ENCODE results near the gene TMEM132A.

Gene TMEM132A

GRCh38 chr11:60924110-60924905 is at the start of gene TMEM132A:
TSS of gene TMEM132A (plus strand) at chr11:60924460. CDS start at chr11:60924634, 174 bp downstream.
- no peak for DNase-seq (ENCODE audit: low read depth in 2 of 2)

GRCh38 chr11:60875366-60876167 is 48.7 kb upstream of the TMEM132A start:
- DNase-seq (ENCODE audit: low read depth in 2 of 2): no peak

- no peak for DNase-seq (ENCODE audit: low read depth in 2 of 2)
Observed at GRCh38 chr11:60876168-60876485, 48.1 kb upstream of the TMEM132A start.

- no peak for DNase-seq (ENCODE audit: low read depth in 2 of 2)
Observed at GRCh38 chr11:60878245-60879101, 45.8 kb upstream of the TMEM132A start.

GRCh38 chr11:60879104-60879503 is 45.2 kb upstream of the TMEM132A start:
- DNase-seq (ENCODE audit: low read depth in 2 of 2): no peak

GRCh38 chr11:60879971-60880588 is 44.2 kb upstream of the TMEM132A start:
- DNase-seq (ENCODE audit: low read depth in 2 of 2): no peak

GRCh38 chr11:60880643-60881282 is 43.5 kb upstream of the TMEM132A start:
- DNase-seq (ENCODE audit: low read depth in 2 of 2): no peak

GRCh38 chr11:60887556-60887955 is 36.7 kb upstream of the TMEM132A start:
- no peak for DNase-seq (ENCODE audit: low read depth in 2 of 2)

GRCh38 chr11:60889869-60890311 is 34.4 kb upstream of the TMEM132A start:
- no peak for DNase-seq (ENCODE audit: low read depth in 2 of 2)

- no peak for DNase-seq (ENCODE audit: low read depth in 2 of 2)
Observed at GRCh38 chr11:60890696-60891095, 33.6 kb upstream of the TMEM132A start.

GRCh38 chr11:60891103-60891741 is 33.0 kb upstream of the TMEM132A start:
- no peak for DNase-seq (ENCODE audit: low read depth in 2 of 2)

- no peak for DNase-seq (ENCODE audit: low read depth in 2 of 2)
Observed at GRCh38 chr11:60895687-60896086, 28.6 kb upstream of the TMEM132A start.

- no peak for DNase-seq (ENCODE audit: low read depth in 2 of 2)
Observed at GRCh38 chr11:60897496-60897895, 26.8 kb upstream of the TMEM132A start.

- no peak for DNase-seq (ENCODE audit: low read depth in 2 of 2)
Observed at GRCh38 chr11:60899046-60899936, 25.0 kb upstream of the TMEM132A start.

GRCh38 chr11:60899977-60900376 is 24.3 kb upstream of the TMEM132A start:
- no peak for DNase-seq (ENCODE audit: low read depth in 2 of 2)

GRCh38 chr11:60900673-60901404 is 23.4 kb upstream of the TMEM132A start:
- DNase-seq (ENCODE audit: low read depth in 2 of 2): no peak

- DNase-seq (ENCODE audit: low read depth in 2 of 2): no peak
Observed at GRCh38 chr11:60902625-60903024, 21.6 kb upstream of the TMEM132A start.

GRCh38 chr11:60905047-60905446 is 19.2 kb upstream of the TMEM132A start:
- no peak for DNase-seq (ENCODE audit: low read depth in 2 of 2)

- DNase-seq (ENCODE audit: low read depth in 2 of 2): no peak
Observed at GRCh38 chr11:60905551-60906113, 18.6 kb upstream of the TMEM132A start.

Measured in stimulated activated CD4-positive, alpha-beta T cell treated with anti-CD3 and anti-CD28 coated beads, Interleukin-15, amount 100 ng/mL, for 48 hours (primary cell).